ENCODE results near the gene USP53. TPM values are rescaled to one million over a fixed set of nuclear protein-coding genes. Genes with fewer than 3 reads are reported as not detected.

Gene USP53
- total and polyA plus RNA-seq, 2 of the 13 experiments (the other 11 are each of a cell fraction or from before 2014, with no cell fraction given) = 5.3 to 8.1 TPM

DNA sequence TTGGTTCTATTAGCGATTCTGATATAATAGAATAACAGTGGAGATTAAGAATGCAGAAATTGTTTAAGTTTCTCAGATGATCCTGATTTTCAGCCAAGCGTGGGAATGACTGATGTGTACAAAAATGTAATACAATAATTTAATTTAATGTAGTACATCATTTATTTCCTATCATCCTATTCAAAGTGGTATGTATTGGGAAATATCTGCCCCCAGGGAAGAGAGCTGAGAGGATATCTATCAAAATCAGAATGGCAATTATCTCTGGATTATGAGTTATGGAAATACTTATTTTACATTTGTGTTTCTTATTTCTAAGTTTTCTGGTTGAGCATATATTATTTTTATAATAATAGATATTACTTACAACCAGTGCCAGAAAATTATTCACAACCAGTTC is 105.5 kb downstream of the USP53 start (continued):
- TF ChIP-seq, protein P1, sequence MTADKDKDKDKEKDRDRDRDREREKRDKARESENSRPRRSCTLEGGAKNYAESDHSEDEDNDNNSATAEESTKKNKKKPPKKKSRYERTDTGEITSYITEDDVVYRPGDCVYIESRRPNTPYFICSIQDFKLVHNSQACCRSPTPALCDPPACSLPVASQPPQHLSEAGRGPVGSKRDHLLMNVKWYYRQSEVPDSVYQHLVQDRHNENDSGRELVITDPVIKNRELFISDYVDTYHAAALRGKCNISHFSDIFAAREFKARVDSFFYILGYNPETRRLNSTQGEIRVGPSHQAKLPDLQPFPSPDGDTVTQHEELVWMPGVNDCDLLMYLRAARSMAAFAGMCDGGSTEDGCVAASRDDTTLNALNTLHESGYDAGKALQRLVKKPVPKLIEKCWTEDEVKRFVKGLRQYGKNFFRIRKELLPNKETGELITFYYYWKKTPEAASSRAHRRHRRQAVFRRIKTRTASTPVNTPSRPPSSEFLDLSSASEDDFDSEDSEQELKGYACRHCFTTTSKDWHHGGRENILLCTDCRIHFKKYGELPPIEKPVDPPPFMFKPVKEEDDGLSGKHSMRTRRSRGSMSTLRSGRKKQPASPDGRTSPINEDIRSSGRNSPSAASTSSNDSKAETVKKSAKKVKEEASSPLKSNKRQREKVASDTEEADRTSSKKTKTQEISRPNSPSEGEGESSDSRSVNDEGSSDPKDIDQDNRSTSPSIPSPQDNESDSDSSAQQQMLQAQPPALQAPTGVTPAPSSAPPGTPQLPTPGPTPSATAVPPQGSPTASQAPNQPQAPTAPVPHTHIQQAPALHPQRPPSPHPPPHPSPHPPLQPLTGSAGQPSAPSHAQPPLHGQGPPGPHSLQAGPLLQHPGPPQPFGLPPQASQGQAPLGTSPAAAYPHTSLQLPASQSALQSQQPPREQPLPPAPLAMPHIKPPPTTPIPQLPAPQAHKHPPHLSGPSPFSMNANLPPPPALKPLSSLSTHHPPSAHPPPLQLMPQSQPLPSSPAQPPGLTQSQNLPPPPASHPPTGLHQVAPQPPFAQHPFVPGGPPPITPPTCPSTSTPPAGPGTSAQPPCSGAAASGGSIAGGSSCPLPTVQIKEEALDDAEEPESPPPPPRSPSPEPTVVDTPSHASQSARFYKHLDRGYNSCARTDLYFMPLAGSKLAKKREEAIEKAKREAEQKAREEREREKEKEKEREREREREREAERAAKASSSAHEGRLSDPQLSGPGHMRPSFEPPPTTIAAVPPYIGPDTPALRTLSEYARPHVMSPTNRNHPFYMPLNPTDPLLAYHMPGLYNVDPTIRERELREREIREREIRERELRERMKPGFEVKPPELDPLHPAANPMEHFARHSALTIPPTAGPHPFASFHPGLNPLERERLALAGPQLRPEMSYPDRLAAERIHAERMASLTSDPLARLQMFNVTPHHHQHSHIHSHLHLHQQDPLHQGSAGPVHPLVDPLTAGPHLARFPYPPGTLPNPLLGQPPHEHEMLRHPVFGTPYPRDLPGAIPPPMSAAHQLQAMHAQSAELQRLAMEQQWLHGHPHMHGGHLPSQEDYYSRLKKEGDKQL (CRISPR knock-in tag; IDR thresholded peaks at IDR 0.05; ENCODE audit: low read depth) = no peak
- TF ChIP-seq BRCA1 (CRISPR knock-in tag; IDR thresholded peaks at IDR 0.05) = no peak
- TF ChIP-seq, protein P2, sequence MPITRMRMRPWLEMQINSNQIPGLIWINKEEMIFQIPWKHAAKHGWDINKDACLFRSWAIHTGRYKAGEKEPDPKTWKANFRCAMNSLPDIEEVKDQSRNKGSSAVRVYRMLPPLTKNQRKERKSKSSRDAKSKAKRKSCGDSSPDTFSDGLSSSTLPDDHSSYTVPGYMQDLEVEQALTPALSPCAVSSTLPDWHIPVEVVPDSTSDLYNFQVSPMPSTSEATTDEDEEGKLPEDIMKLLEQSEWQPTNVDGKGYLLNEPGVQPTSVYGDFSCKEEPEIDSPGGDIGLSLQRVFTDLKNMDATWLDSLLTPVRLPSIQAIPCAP (CRISPR knock-in tag; IDR thresholded peaks at IDR 0.05; ENCODE audit: low read depth) = no peak
- TF ChIP-seq NAIF1 (CRISPR knock-in tag; IDR thresholded peaks at IDR 0.05; ENCODE audit: borderline replicate concordance) = no peak
- no peak for TF ChIP-seq POLR2AphosphoS2 (IDR thresholded peaks at IDR 0.05; ENCODE audit: low read depth, low read length)
- no peak for TF ChIP-seq NCOR1 (IDR thresholded peaks at IDR 0.05; ENCODE audit: borderline replicate concordance, low read length)
- no peak for TF ChIP-seq ZSCAN30 (CRISPR knock-in tag; IDR thresholded peaks at IDR 0.05)
- TF ChIP-seq NFYB (CRISPR knock-in tag; IDR thresholded peaks at IDR 0.05) = no peak
- TF ChIP-seq ZKSCAN1 (IDR thresholded peaks at IDR 0.05; ENCODE audit: low read length) = no peak
- TF ChIP-seq ZNF572 (CRISPR knock-in tag; IDR thresholded peaks at IDR 0.05) = no peak
- TF ChIP-seq, protein P3, sequence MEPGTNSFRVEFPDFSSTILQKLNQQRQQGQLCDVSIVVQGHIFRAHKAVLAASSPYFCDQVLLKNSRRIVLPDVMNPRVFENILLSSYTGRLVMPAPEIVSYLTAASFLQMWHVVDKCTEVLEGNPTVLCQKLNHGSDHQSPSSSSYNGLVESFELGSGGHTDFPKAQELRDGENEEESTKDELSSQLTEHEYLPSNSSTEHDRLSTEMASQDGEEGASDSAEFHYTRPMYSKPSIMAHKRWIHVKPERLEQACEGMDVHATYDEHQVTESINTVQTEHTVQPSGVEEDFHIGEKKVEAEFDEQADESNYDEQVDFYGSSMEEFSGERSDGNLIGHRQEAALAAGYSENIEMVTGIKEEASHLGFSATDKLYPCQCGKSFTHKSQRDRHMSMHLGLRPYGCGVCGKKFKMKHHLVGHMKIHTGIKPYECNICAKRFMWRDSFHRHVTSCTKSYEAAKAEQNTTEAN (CRISPR knock-in tag; conservative IDR thresholded peaks at IDR 0.05) = no peak
- TF ChIP-seq, protein P4, sequence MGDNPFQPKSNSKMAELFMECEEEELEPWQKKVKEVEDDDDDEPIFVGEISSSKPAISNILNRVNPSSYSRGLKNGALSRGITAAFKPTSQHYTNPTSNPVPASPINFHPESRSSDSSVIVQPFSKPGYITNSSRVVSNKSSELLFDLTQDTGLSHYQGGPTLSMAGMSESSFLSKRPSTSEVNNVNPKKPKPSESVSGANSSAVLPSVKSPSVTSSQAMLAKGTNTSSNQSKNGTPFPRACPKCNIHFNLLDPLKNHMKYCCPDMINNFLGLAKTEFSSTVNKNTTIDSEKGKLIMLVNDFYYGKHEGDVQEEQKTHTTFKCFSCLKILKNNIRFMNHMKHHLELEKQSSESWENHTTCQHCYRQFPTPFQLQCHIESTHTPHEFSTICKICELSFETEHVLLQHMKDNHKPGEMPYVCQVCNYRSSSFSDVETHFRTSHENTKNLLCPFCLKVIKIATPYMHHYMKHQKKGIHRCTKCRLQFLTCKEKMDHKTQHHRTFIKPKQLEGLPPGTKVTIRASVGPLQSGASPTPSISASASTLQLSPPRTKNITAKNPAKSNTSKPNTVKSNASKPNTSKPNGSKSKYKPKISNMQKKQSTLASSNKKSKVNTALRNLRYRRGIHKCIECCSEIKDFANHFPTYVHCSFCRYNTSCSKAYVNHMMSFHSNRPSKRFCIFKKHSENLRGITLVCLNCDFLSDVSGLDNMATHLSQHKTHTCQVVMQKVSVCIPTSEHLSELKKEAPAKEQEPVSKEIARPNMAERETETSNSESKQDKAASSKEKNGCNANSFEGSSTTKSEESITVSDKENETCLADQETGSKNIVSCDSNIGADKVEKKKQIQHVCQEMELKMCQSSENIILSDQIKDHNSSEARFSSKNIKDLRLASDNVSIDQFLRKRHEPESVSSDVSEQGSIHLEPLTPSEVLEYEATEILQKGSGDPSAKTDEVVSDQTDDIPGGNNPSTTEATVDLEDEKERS (CRISPR knock-in tag; IDR thresholded peaks at IDR 0.05) = no peak
- no peak for TF ChIP-seq ZNF766 (CRISPR knock-in tag; IDR thresholded peaks at IDR 0.05; ENCODE audit: borderline replicate concordance)
